Measurements from ENCODE around the gene ARID3C. TPM values are rescaled to one million over a fixed set of nuclear protein-coding genes. Genes with fewer than 3 reads are reported as not detected.

Gene ARID3C
- total RNA-seq, 6 experiments from 2014 or later, result 1.7 to 6.7 (median 2.5) TPM

DNA sequence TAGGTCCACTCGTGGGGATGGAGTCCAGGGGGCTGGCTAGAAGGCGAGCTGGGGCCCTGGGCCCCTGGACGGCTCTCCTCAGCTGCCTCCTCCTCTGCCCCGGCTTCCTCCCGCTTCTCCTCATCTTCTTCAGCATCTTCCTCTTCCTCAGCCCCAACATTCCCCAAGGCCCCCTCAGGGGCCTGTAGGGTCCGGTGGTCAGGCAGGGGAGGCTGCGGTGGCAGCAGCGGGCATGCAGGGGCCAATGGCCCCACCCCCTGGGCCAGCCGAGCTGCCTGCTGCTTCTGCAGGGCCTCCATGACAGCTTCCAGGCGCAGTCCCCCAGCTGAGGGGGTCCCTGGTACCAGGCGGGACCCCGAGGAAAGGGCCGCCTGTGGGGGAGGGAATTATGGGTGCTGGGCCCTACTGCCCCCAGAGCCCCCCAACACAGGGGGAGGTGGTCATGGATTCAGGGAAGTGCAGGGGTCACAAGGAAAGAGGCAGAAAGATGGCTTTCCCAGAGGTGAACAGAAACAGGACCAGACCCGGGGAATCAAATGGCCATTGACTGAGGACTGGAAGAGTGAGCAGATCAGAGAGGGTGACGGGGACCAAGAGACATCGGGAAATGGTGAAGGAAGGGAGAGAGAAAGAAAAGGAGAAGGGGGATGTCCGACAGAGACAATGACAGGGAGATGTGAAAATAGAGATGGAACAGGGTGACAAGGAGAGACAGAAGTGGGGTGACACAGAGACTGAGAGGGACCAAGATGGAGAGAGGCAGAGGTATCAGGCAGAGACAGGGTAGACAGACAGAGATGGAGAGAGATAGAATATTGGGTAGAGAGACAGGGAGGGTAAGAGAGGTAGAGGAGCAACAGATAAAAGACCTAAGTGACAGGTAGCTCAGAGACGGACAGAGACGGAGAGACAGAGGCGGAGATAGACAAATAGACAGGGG, 880 bp downstream of the ARID3C start:
- Histone ChIP-seq H3K9me3 (no peaks in the 10 kb centered on the region), H3K4me3 (peak overlapping the region in 2 of 3 donors; percentile 49 to 50), H3K27me3 (no peaks in the 10 kb centered on the region), H3K27ac (no peak overlapping the region), H3K4me1 (peaks cover 0 to 29% (median 5%) of the 10 kb centered on the region in 4 donors), H3K36me3 (no peaks in the 10 kb centered on the region)
- 41% methylated on average over 12 of the region's 20 CpGs for WGBS (ENCODE audit: insufficient coverage, low coverage, low lambda C conversion rate, missing lambda C conversion rate)
- TF ChIP-seq, protein P1, sequence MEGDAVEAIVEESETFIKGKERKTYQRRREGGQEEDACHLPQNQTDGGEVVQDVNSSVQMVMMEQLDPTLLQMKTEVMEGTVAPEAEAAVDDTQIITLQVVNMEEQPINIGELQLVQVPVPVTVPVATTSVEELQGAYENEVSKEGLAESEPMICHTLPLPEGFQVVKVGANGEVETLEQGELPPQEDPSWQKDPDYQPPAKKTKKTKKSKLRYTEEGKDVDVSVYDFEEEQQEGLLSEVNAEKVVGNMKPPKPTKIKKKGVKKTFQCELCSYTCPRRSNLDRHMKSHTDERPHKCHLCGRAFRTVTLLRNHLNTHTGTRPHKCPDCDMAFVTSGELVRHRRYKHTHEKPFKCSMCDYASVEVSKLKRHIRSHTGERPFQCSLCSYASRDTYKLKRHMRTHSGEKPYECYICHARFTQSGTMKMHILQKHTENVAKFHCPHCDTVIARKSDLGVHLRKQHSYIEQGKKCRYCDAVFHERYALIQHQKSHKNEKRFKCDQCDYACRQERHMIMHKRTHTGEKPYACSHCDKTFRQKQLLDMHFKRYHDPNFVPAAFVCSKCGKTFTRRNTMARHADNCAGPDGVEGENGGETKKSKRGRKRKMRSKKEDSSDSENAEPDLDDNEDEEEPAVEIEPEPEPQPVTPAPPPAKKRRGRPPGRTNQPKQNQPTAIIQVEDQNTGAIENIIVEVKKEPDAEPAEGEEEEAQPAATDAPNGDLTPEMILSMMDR (IDR thresholded peaks at IDR 0.05), result no peak
- no peak for TF ChIP-seq POLR2A (IDR thresholded peaks at IDR 0.05)
- no peak for DNase-seq
- intact Hi-C loops (cut with DNase I), result no loop called here
- ATAC-seq, result no peak

DNA sequence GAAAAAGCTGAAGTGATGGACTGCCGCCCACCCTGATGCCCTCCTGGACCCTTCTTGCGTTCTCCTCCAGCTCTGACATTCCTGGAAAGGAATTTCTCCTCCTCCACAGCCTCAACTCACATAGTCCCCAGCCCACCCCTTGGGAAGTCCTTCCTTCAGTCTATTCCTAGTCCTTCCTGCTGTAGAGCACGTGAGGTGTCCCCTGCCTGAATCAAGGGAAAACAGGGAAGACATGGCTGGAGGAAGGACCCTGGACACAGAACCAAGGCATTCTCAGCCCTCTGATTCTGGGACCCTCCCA, 3.7 kb downstream of the ARID3C start:
- Histone ChIP-seq H3K36me3 (no peaks in the 10 kb centered on the region), H3K27me3 (no peaks in the 10 kb centered on the region), H3K4me3 (no peak overlapping the region), H3K9me3 (no peaks in the 10 kb centered on the region), H3K4me1 (peaks cover 0 to 17% (median 1%) of the 10 kb centered on the region in 4 donors), H3K27ac (no peak overlapping the region)
- DNase-seq, result no peak
- no peak for ATAC-seq
- intact Hi-C loops (cut with DNase I), result no loop called here
- 54% methylated on average over 2 of the region's 3 CpGs for WGBS (ENCODE audit: insufficient coverage, low coverage, low lambda C conversion rate, missing lambda C conversion rate)
- TF ChIP-seq, protein P1 (IDR thresholded peaks at IDR 0.05), result no peak
- TF ChIP-seq POLR2A (IDR thresholded peaks at IDR 0.05), result no peak

DNA sequence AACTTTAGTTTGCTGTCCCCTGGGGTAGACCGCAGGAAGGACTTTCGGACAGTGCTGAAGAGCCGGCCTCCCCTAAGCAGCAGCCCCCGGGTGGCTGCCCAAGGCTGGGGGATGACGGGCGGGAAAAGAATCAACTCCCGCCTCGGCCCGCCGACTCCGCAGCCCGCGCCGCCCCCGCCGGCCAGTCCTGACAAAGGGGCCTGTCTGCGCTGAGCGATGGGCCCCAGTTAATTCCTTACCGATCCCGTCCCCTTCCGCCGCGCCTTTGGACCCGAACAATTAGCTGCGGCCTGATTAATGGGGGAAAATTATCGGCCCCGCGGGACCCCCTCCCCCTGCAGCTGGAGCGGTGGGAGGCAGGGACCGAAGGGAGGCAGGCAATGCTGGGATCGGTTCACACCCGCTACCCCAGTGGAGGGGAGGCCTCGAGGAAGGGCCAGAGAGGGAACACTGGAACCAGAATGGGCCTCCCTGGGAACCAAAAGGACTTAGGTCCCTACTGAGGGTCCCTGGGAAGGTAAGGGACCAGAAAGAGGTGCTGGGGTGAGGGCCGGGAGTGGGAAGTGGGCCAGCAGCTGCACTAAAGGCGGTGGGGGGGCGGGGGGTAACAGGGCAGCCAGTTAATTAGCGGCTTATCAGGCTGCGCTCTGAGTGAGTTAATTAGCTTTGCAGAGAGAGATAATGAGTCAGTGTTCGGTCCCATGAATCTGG, 4.2 kb downstream of the ARID3C start:
- H3K4me3 ChIP-seq, result no peak overlapping the region
- H3K4me1 ChIP-seq, result peaks cover 0 to 14% (median under 1%) of the 10 kb centered on the region in 4 donors
- H3K27ac ChIP-seq, result no peak overlapping the region
- no peaks in the 10 kb centered on the region for H3K27me3 ChIP-seq
- no peak for DNase-seq
- H3K36me3 ChIP-seq, result no peaks in the 10 kb centered on the region
- no peak for ATAC-seq
- intact Hi-C loops (cut with DNase I), result no loop called here
- WGBS (ENCODE audit: insufficient coverage, low coverage, low lambda C conversion rate, missing lambda C conversion rate), result 45% methylated on average over 13 of the region's 39 CpGs
- TF ChIP-seq POLR2A (IDR thresholded peaks at IDR 0.05), result no peak
- TF ChIP-seq, protein P1 (IDR thresholded peaks at IDR 0.05), result no peak
- no peaks in the 10 kb centered on the region for H3K9me3 ChIP-seq

DNA sequence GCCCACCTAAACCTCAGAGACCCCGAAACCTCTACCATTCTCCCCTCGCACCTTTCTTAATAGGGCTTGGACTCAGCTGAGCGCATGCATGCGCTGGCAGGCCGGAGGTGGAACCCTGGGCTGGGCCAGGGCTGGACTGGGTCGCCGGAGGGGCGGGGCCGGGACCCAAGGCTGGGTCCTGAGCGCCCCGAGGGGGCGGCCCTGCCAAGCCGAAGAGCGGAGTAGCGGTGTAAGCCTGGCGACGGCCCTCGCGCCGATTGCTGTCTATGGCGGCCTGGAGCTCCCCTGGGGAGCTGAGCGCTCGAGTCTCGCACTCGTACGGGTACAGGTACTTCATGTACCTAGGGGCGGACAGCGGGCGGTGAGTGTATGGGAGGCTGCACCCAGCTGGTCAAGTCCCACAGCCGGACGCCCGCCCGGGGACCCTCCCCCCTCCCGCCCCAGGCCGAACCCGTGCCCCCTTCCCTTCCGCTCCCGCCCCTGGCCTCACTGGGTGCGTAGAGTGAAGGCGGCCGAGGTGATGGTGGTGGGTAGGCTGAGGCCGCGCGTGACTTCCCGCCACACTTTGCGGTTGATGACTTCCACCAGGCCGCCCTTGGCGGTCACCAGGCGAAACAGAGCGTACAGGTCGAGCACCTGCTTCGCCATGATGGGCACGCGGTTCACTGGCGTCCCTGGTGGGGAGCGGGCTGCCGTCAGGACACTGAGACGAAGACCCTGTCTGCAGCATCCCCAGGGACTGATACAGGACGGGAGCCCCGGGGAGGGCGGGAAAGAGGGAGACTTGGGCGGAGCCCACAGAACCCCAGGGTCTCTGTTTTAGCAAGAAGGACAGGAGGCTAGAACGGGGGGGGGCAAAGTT, 5.3 kb downstream of the ARID3C start:
- no peak for TF ChIP-seq POLR2A (IDR thresholded peaks at IDR 0.05)
- TF ChIP-seq, protein P1 (IDR thresholded peaks at IDR 0.05), result no peak
- Histone ChIP-seq H3K27me3 (no peaks in the 10 kb centered on the region), H3K4me3 (no peak overlapping the region), H3K9me3 (no peaks in the 10 kb centered on the region), H3K27ac (no peak overlapping the region), H3K36me3 (no peaks in the 10 kb centered on the region), H3K4me1 (peaks cover 0 to 13% (median 3%) of the 10 kb centered on the region in 4 donors)
- ATAC-seq (no peak), DNase-seq (no peak)
- intact Hi-C loops (cut with DNase I), result no loop called here
- WGBS (ENCODE audit: insufficient coverage, low coverage, low lambda C conversion rate, missing lambda C conversion rate), result 45% methylated on average over 18 of the region's 63 CpGs
